Right lobe of liver (tissue), 4 donors: ENCODE data around the gene CREB3.

ENCODE experiments used
- CTCF ChIP-seq, 4 donors: fragments of 200-600 bp in 3 of 4; fragments of 450-650 bp in 1 of 4; IDR thresholded peaks; one replicate each; pipeline versions ENCODE4 v1.5.1 to v1.8.0; 2016 to 2022; ENCODE audit warnings: antibody characterized with exemption in 4 of 4, mild to moderate bottlenecking in 2 of 4
- POLR2A ChIP-seq: fragments of 450-650 bp; IDR thresholded peaks from one replicate; pipeline ENCODE4 v1.6.1; 2017; ENCODE audit warnings: antibody characterized with exemption, mild to moderate bottlenecking
- donor health status: DM: no; HTN: no; CAD: no.
- donor health status: DM: no; HTN: no; CAD: no.
- donor health status: DM: no; HTN: yes; CAD: no.

- TF ChIP-seq CTCF (IDR thresholded peaks at IDR 0.05) (no peak), POLR2A (no peak)
These were observed 31.5 kb upstream of the CREB3 start for GRCh38 chr9:35700942-35701341.
